Fibroblast of skin of right quadriceps (primary cell): ENCODE measurements around the gene ALPL.
A peak's percentile ranks its signal among the peaks of the same experiment; 100 is the strongest.

ENCODE experiments used
- DNase-seq: peaks from one replicate; pipeline ENCODE4 v3.0.0-alpha.2; 2013

Gene ALPL

GRCh38 chr1:21604208-21604957 is 95.2 kb downstream of the ALPL start:
- DNase-seq, result no peak

- DNase-seq, result no peak
Observed at GRCh38 chr1:21605012-21605715, 95.9 kb downstream of the ALPL start.

- DNase-seq, result no peak
Observed at GRCh38 chr1:21605964-21606705, 96.9 kb downstream of the ALPL start.

- DNase-seq, result peak; percentile 70
Observed at GRCh38 chr1:21607549-21608529, 98.6 kb downstream of the ALPL start.

- no peak for DNase-seq
Observed at GRCh38 chr1:21608798-21609197, 99.6 kb downstream of the ALPL start.

GRCh38 chr1:21610027-21610426 is 100.8 kb downstream of the ALPL start:
- no peak for DNase-seq

GRCh38 chr1:21610989-21611785 is 102.0 kb downstream of the ALPL start:
- DNase-seq, result no peak

- no peak for DNase-seq
Observed at GRCh38 chr1:21612057-21612456, 102.8 kb downstream of the ALPL start.

GRCh38 chr1:21613072-21613867 is 104.0 kb downstream of the ALPL start:
- DNase-seq, result no peak

GRCh38 chr1:21614419-21615115 is 105.3 kb downstream of the ALPL start:
- DNase-seq, result no peak

GRCh38 chr1:21616372-21616771 is 107.1 kb downstream of the ALPL start:
- no peak for DNase-seq

GRCh38 chr1:21617126-21617738 is 108.0 kb downstream of the ALPL start:
- DNase-seq, result no peak

GRCh38 chr1:21618059-21618458 is 108.8 kb downstream of the ALPL start:
- DNase-seq, result no peak

- DNase-seq, result no peak
Observed at GRCh38 chr1:21618561-21619374, 109.5 kb downstream of the ALPL start.

- DNase-seq, result no peak
Observed at GRCh38 chr1:21619375-21619947, 110.2 kb downstream of the ALPL start.

- no peak for DNase-seq
Observed at GRCh38 chr1:21620011-21620410, 110.8 kb downstream of the ALPL start.

GRCh38 chr1:21620496-21620895 is 111.3 kb downstream of the ALPL start:
- no peak for DNase-seq

- no peak for DNase-seq
Observed at GRCh38 chr1:21621051-21621450, 111.8 kb downstream of the ALPL start.
